SJCRH30 (cell line): ENCODE results near the gene CSNK1G3. TPM values are rescaled to one million over a fixed set of nuclear protein-coding genes. Genes with fewer than 3 reads are reported as not detected.
A peak's percentile ranks its signal among the peaks of the same experiment; 100 is the strongest.
"Not testable (repeated sequence)": the region's sequence is repeated elsewhere in the genome, so short reads cannot be mapped to it uniquely, and the experiment has no call there.

Source experiments
- DNase-seq, 2 experiments: peaks; one replicate each; pipeline ENCODE4 v3.0.0-alpha.2; 2015 to 2020
- H3K27ac ChIP-seq: fragments of 250-450 bp; sonication (Bioruptor Pico); 2 replicates; pipeline ENCODE4 v1.5.1; 2020; ENCODE audit warnings: mild to moderate bottlenecking, moderate library complexity
- H3K27me3 ChIP-seq: fragments of 250-450 bp; sonication (Bioruptor Pico); 2 replicates; pipeline ENCODE4 v1.5.1; 2020; ENCODE audit warnings: mild to moderate bottlenecking, moderate library complexity
- H3K36me3 ChIP-seq: fragments of 250-450 bp; sonication (Bioruptor Pico); 2 replicates; pipeline ENCODE4 v1.5.1; 2020; ENCODE audit warnings: mild to moderate bottlenecking, moderate library complexity
- H3K4me1 ChIP-seq: fragments of 250-450 bp; sonication (Bioruptor Pico); 2 replicates; pipeline ENCODE4 v1.5.1; 2020; ENCODE audit warnings: mild to moderate bottlenecking, moderate library complexity
- H3K4me3 ChIP-seq: fragments of 250-450 bp; sonication (Bioruptor Pico); 2 replicates; pipeline ENCODE4 v1.5.1; 2020; ENCODE audit warnings: mild to moderate bottlenecking, moderate library complexity
- H3K9me3 ChIP-seq: fragments of 250-450 bp; sonication (Bioruptor Pico); replicated peaks from 2 replicates; pipeline ENCODE4 v1.5.1; 2020; ENCODE audit warnings: mild to moderate bottlenecking, moderate library complexity
- total RNA-seq: library from RNA; depleted of rRNA; stranded (reverse); fragments of >200 nt; shearing (Covaris generic); gene quantifications from 2 replicates; pipeline ENCODE4 v1.2.3, GENCODE V29; 2014; rRNA removed

The CSNK1G3 gene
- total RNA-seq = 68.6 and 72.8 TPM in 2 replicates

DNA sequence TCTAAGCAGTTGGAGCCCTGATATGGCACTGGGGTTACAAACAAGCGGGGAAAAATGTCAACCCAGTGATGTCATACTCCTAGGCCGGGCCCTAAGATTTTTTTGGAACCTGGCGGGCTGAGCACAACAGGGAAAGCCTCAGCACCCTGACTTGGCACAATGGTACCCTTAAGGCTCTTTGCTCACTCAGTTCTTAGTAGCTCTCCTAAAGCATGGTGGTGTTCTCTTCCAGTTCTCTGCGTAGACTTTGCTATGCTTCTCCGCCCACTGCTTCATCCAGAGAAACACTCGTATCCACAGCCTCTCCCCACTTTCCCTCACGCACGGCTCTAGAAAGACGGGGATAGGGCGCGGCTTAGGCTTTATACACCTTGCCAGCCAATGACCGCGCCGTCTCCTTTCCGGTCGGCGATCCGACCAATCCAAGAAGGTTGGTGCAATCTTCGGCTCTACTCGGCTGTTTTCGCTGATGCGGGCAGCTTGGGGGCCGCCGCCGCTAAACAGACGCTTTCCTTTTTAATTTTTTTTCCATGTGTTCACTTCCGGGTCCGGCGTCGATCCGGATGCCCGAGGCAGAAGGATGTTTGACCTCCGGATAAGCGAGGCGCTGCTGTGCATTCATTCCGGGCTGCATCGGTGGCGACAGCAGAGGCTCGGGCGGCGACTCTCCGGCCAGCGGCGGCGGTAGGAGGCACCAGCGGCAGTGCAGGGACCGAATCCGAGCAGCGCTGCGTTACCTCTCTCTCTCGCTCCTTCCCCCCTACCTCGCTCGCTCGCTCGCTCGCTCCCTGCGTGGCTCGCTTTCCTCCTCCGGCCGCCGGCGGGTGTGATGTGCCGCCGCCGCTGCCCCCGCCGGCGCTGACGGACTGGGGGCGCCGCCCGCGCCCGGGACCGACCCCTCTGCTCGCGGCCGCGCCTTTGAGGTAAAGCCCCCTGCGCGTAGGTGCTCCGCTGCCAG, at the start of gene CSNK1G3:
CSNK1G3 (plus strand) TSS at position 530 of the 958 bp plus-strand sequence. CDS start 33,487 bp downstream, outside the sequence.
- no peaks in the 10 kb centered on the region for H3K36me3 ChIP-seq
- H3K27ac ChIP-seq = peak within 1 kb of the TSS; percentile 76
- no peaks in the 10 kb centered on the region for H3K27me3 ChIP-seq
- peak; percentile 96 to 98 for DNase-seq
- peaks cover 9% of the 10 kb centered on the region; the same call in 1 of the 2 replicates for H3K4me1 ChIP-seq
- H3K9me3 ChIP-seq = no peaks in the 10 kb centered on the region
- peak within 1 kb of the TSS; percentile 97 for H3K4me3 ChIP-seq

DNA sequence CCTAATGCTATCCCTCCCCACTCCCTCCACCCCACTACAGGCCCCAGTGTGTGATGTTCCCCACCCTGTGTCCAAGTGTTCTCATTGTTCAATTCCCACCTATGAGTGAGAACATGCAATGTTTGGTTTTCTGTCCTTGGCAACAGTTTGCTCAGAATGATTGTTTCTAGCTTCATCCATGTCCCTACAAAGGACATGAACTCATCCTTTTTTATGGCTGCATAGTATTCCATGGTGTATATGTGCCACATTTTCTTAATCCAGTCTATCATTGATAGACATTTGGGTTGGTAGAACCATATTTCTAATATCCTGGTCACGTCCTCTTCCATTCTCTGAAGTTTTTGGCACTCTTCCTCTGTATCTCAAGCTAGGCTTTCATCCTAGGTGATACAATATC, 45.1 kb upstream of the CSNK1G3 start:
- H3K4me1 ChIP-seq, H3K36me3 ChIP-seq, DNase-seq, H3K27ac ChIP-seq, H3K27me3 ChIP-seq, H3K9me3 ChIP-seq, H3K4me3 ChIP-seq: not testable (repeated sequence)

DNA sequence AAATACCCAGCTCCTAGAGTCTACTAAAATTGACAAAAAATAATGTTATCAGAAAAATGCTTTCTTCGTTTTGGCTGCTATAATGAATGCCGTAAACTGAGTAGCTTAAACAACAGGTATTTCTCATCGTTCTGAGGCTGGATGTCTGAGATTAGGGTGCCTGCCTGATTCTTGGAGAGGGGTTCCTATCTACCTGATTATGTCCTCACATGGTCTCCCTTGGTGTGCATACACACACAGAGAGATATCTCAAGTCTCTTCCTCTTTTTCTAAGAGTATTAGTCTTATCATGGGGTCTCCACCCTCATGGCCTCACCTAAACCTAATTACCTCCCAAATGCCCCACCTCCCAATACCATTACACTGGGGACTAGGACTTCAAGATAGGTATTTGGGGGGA, 40.6 kb upstream of the CSNK1G3 start:
- Histone ChIP-seq H3K36me3 (no peaks in the 10 kb centered on the region), H3K4me1 (no peaks in the 10 kb centered on the region), H3K27me3 (no peaks in the 10 kb centered on the region), H3K27ac (no peak overlapping the region), H3K4me3 (no peak overlapping the region), H3K9me3 (no peaks in the 10 kb centered on the region)
- DNase-seq = no peak

DNA sequence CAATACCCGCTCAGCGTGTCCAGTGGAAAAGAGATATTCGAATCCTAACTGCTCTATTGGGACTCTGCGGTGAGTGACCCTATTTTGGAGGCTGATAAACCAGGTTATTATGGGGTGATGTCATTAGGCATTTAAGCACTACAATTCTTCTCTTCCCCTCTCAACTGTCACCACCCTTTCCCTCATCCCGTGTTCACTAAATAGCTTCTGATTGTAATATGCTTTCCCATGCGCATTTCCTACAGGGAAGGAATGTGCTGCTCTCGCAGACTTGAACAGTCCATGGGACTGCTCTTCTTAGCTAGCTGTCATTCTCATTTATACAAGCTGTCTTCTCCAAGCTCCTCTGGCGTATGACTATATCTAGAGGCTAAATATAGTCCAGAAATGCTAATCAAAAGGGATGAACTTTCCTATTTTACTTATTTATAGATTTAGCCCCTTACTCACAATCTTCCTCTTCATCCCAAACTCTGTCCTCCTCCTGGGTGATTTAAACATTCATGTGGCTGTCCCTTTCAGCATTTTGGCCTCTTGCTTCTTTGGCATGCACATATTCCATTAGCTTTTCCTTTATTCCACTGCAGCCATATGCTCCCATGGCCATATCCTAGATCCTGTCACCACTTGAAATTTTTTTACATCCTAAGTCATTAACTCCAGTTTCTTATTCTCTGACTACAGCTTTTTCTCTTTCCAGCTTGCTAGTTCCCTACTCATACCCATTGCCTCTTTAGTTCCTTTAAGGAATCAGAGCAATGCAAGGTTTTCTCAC, 39.6 kb upstream of the CSNK1G3 start:
- no peaks in the 10 kb centered on the region for H3K4me1 ChIP-seq
- H3K4me3 ChIP-seq = no peak overlapping the region
- no peaks in the 10 kb centered on the region for H3K9me3 ChIP-seq
- DNase-seq = no peak
- H3K27ac ChIP-seq = no peak overlapping the region
- H3K27me3 ChIP-seq = no peaks in the 10 kb centered on the region
- H3K36me3 ChIP-seq = no peaks in the 10 kb centered on the region

DNA sequence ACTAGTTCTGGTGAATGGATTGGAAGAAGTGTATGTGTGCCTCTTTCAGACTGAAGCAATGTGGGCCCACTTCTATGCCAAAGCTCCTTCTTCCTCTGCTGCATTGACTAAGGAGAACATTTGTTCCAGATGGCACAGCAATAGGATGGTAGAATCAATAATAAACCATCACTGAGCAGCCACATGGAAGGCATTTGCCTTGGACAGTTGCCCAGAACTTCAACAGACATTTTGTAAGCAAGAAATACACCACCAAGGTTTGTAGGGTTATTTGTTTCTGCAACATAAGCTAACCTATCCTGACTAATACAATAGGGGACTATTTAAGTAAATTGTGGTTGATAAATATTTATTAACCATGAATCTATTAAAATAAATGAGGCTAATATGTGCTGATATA, 37.7 kb upstream of the CSNK1G3 start:
- H3K36me3 ChIP-seq = no peaks in the 10 kb centered on the region
- H3K27me3 ChIP-seq = no peaks in the 10 kb centered on the region
- no peak for DNase-seq
- H3K27ac ChIP-seq = no peak overlapping the region
- H3K4me1 ChIP-seq = no peaks in the 10 kb centered on the region
- H3K4me3 ChIP-seq = no peak overlapping the region
- H3K9me3 ChIP-seq = no peaks in the 10 kb centered on the region

DNA sequence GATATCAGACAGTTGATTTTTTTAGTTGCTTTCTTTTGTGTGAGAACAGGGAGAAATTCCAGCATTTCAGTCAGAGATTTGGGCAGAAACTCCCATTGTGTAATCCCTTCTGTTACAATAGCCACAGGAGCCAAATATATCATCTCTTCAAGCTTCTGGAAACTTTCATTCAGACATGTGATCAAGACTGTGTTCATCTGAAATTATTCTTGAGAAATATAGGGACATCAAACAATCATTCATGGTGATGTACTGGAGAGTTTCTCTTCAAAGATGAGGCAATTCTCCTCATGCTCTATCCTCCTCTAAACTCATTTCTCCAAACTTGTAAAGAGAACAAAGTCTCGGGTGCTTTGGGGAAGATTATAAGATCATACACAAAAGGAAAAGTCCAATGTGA, 35.2 kb upstream of the CSNK1G3 start:
- Histone ChIP-seq H3K27me3 (no peaks in the 10 kb centered on the region), H3K9me3 (no peaks in the 10 kb centered on the region), H3K4me3 (no peak overlapping the region), H3K36me3 (no peaks in the 10 kb centered on the region), H3K4me1 (no peaks in the 10 kb centered on the region), H3K27ac (no peak overlapping the region)
- DNase-seq = no peak

DNA sequence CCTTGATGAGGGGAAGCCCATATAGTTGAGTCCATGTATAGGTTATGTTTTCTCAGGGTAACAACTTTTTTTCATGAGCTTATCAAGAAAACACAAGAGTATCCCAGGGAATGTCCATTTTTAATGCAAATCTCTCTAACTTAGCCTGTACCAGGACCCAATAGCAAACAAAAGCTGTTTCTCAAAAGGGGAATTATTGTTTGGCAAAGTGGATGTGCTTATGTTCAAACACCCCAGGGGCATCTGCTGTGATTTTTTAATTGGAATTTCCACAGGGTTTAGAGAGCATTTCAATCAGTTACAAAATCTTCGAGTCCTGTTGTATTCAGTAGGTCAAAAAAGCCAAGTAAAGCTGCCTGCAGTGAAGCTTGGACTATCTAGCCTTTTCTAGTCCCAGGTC, 33.4 kb upstream of the CSNK1G3 start:
- Histone ChIP-seq H3K27me3 (no peaks in the 10 kb centered on the region), H3K9me3 (no peaks in the 10 kb centered on the region), H3K4me3 (no peak overlapping the region), H3K27ac (no peak overlapping the region), H3K4me1 (no peaks in the 10 kb centered on the region), H3K36me3 (no peaks in the 10 kb centered on the region)
- DNase-seq = no peak

DNA sequence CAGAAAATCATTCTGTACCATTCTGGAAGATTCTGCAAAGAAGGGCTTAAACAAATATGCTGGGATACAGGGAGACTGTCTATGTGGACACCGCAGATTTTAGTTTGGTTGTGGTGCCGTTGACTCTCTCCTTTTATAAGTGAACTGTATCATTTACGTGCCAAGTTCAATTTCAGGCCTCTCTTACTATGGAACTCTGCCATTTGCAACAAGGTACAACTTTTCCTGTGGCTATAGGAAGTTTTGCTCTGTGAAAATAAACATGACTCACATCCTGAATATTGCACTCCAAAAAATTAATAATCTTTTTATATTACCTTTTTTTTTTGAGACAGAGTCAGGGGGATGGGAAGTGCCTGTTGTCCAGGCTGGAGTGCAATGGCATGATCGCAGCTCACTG, 29.7 kb upstream of the CSNK1G3 start:
- Histone ChIP-seq H3K9me3 (no peaks in the 10 kb centered on the region), H3K27ac (no peak overlapping the region), H3K4me3 (no peak overlapping the region), H3K4me1 (no peaks in the 10 kb centered on the region), H3K36me3 (no peaks in the 10 kb centered on the region), H3K27me3 (no peaks in the 10 kb centered on the region)
- no peak for DNase-seq

DNA sequence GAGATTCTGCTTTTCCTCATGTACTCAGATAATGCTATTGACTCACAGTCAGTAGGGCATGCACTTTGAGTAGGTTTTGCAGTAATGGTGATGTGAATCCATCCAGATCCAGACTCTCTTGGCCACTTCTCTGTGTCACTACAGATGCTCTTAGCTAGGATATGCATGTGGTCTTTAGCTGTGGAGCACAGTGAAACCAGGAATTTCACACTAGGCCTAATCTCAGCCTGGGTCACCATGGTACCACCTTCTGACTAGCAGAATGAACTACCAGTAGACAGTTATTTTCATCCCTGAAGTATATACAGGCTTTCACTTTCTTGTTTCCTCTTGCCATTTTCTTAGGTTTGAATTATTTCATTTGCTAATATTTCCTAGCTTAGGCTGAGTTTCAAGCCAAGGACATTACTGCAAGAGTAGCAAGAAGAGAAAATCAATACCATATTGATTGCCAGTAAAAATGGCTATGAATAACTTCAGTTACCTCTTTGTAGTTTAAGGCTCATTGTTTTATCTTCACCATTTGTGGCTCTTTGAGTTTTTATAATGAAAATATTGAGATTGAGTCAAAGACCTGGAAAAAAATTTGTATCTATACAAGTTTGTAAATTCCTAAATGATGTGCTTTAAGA, 28.4 kb upstream of the CSNK1G3 start:
- Histone ChIP-seq H3K27me3 (no peaks in the 10 kb centered on the region), H3K9me3 (no peaks in the 10 kb centered on the region)
- DNase-seq = no peak

DNA sequence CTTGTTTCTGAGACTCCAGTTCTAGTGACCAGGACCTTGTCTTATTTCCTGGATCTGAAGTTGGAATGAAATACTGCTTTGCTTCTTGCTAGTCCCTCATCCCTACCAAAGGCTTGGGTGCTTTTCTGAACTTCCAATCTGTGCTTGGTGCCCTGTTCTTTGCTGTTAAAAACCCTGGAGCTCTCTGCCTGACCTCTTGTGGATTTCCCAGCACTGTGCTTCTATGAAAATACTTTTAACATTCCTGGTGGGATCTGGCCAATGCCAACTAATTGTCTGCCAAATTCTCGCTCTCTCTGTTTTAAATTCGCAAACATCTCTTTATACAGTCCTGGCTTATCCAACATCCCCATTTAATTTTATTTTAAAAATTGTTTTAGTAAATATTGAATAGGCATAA, 26.7 kb upstream of the CSNK1G3 start:
- no peak overlapping the region for H3K4me3 ChIP-seq
- no peak overlapping the region for H3K27ac ChIP-seq
- H3K9me3 ChIP-seq = no peaks in the 10 kb centered on the region
- no peaks in the 10 kb centered on the region for H3K4me1 ChIP-seq
- no peaks in the 10 kb centered on the region for H3K36me3 ChIP-seq
- H3K27me3 ChIP-seq = no peaks in the 10 kb centered on the region
- no peak for DNase-seq

More for the DNA sequence above, 28.4 kb upstream of the CSNK1G3 start:
- H3K4me3 ChIP-seq = no peak overlapping the region
- H3K27ac ChIP-seq = no peak overlapping the region
- no peaks in the 10 kb centered on the region for H3K4me1 ChIP-seq
- no peaks in the 10 kb centered on the region for H3K36me3 ChIP-seq

DNA sequence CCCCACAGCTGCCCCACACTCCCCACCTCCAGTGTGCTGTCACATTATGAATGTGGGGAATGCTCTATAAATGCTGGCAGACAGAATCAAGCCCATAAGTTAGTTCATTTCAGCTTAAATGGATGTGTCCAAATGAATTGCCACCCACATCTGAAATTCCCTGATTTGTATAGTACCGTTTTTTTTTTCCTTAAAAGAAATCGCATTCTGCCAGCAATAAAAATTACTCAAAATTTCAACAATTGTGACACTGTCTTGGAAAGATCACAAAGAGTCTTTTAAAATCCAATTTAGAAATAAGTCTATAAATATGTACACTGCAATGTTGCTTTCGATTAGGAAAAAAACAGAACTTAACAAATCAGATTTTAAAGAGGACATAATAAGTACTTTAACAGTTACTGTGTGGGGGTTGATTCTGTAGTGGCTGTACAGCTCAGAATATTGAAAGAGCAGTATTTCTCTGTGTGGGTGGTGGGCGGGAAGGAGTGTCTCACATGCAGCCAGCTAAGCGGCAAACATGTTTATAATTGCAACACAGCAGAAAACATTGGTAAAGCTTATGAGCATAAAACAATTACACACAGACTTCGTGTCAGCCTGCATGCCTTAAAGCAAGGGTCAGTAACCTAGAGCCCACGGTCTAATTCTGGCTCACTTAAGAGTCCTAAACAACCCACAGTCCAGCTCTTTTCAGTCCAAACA, 24.9 kb upstream of the CSNK1G3 start:
- no peaks in the 10 kb centered on the region for H3K4me1 ChIP-seq
- H3K27ac ChIP-seq = no peak overlapping the region
- no peaks in the 10 kb centered on the region for H3K9me3 ChIP-seq
- DNase-seq = no peak
- no peak overlapping the region for H3K4me3 ChIP-seq
- no peaks in the 10 kb centered on the region for H3K36me3 ChIP-seq
- H3K27me3 ChIP-seq = no peaks in the 10 kb centered on the region

DNA sequence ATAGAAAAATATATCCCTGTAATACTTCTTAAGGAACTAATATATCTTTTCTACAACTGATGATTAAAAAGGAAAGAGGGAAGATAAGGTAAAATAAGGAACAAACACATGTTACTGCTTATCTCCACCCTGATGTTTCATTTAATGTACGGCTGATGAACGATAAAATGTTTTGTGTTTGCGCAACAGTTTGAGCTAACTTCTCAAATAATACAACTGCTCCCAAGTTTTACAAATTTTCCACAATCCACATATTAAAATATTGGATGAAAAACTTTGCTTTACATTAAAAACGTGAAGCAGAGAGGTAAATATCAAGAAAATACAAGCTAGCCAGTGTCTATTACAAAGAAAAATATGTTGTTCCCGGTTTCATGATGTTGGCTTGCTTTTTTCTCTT, 21.0 kb upstream of the CSNK1G3 start:
- H3K9me3 ChIP-seq = no peaks in the 10 kb centered on the region
- DNase-seq = no peak
- H3K36me3 ChIP-seq = no peaks in the 10 kb centered on the region

DNA sequence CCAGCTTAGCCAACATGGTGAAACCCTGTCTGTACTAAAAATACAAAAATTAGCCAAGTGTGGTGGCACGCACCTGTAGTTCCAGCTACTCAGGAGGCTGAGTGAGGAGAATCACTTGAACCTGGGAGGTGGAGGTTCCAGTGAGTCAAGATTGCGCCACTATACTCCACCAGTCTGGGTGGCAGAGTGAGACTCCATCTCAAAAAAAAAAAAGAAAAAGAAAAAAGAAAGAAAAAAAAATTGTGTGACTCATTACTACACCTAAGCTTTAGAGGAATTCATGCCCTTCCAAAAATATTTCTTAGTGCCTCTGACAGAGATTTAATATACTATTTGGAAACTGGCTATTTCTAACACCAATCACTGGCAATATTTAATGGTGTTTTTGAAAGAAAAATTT, 16.8 kb upstream of the CSNK1G3 start:
- H3K4me3 ChIP-seq, H3K4me1 ChIP-seq, H3K9me3 ChIP-seq, H3K27ac ChIP-seq, DNase-seq, H3K36me3 ChIP-seq, H3K27me3 ChIP-seq: not testable (repeated sequence)

More for the DNA sequence above, 21.0 kb upstream of the CSNK1G3 start:
- Histone ChIP-seq H3K4me3 (no peak overlapping the region), H3K27ac (no peak overlapping the region), H3K27me3 (no peaks in the 10 kb centered on the region), H3K4me1 (no peaks in the 10 kb centered on the region)

DNA sequence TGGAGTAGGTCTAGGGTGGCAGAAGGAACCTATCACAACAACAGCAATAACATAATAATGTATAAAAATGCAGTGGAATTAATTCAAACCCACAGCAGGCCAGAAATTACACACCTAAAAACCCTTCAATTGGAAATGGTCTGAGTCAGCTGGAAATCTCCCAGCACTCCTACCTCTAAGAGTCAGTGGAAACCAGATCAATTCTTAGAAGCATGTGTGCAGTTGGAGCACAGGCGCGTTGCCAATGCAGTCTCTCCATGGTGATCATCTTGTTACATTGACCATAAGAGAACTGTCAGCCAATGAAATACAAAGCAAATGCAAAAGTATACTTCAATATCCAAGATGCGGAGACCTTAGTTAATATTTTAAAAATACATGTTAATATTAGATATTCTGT, 15.1 kb upstream of the CSNK1G3 start:
- no peak overlapping the region for H3K4me3 ChIP-seq
- no peaks in the 10 kb centered on the region for H3K4me1 ChIP-seq
- no peak overlapping the region for H3K27ac ChIP-seq
- peak in 1 of 2 experiments; percentile 23 for DNase-seq
- H3K27me3 ChIP-seq = no peaks in the 10 kb centered on the region
- H3K36me3 ChIP-seq = no peaks in the 10 kb centered on the region
- H3K9me3 ChIP-seq = no peaks in the 10 kb centered on the region
